ENCODE data around the gene RNF148.
"Not testable (repeated sequence)": the region's sequence is repeated elsewhere in the genome, so short reads cannot be mapped to it uniquely, and the experiment has no call there.

The RNF148 gene

DNA sequence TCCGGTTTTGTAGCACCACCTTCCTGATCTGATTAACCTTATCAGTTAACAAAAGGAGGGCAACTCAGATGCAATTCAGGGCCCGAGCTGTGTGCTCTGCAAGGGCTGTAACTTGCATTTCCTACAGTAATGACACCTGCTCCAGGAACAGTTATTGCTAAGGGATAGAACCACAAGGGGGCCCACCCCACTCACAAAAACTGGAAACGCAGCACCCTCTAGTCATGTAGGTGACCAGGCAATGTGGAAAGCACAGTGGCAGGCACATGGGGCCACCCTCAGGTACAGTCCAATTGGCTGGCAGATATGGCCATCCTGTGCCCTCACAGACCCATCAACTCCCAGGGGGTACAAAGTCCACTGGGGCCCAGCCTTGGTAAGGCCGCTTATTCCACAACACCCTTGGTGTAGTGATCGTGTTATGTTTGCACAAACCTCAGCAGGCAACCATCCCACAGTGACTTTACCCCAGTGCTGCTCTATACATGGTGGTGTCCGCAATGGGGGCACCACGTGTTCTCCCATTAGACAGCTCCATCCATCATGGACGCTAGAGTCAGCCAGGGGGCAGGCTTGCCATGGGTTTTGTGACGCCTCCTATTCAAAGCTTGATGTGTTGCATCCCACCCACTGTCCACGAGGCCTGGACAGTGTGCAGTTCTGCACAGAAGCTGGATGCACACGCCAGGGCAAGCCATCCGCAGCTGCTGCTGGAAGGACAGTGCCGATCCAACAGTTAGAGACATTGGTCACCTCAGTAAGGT is 13.2 kb downstream of the RNF148 start:
- Histone ChIP-seq H3K9me3 (ENCODE audit: control insufficient read depth, low read length) (no peaks in the 10 kb centered on the region), H3K27me3 (replicated peaks; ENCODE audit: control insufficient read depth, insufficient read depth, low read length) (no peaks in the 10 kb centered on the region), H3K4me3 (ENCODE audit: low read length) (no peak overlapping the region), H3K4me1 (ENCODE audit: control insufficient read depth, insufficient read depth, low read length) (peaks cover 6% of the 10 kb centered on the region), H3K36me3 (ENCODE audit: control insufficient read depth, insufficient read depth, low read length, severe bottlenecking) (no peaks in the 10 kb centered on the region), H3K9ac (ENCODE audit: low read length) (no peak overlapping the region)
- no peak for DNase-seq (ENCODE audit: low read depth)

DNA sequence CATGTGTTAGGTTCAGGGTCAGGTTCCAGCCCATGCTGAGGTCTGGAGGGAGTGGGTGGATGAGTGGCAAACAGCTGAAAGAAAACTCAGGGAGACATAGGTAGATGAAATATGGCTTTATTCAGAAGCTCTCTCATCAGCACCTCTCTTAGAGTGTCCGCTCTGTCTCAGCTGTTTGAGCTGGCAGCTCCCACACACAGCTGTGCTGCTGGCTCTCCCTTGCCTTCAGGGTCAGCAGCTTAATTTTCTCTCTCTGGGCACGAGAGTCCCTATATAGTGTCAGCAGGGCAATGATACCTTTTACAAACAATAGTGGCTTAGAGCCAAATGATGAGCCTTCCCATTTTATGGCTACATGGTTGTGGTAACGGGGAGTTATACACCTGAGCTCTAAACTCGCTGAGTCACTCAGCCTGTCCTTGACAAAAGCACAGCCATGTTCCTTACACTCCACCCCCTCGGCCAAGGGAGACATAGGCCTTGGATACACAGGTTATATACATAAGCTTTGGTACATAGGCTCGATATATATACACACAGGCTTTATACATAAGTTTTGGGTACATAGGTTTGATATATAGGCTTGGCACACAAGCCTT is 14.2 kb downstream of the RNF148 start:
- Histone ChIP-seq H3K9me3 (ENCODE audit: control insufficient read depth, low read length) (no peaks in the 10 kb centered on the region), H3K4me1 (ENCODE audit: control insufficient read depth, insufficient read depth, low read length) (no peaks in the 10 kb centered on the region), H3K27me3 (replicated peaks; ENCODE audit: control insufficient read depth, insufficient read depth, low read length) (no peaks in the 10 kb centered on the region), H3K9ac (ENCODE audit: low read length) (no peak overlapping the region), H3K4me3 (ENCODE audit: low read length) (no peak overlapping the region), H3K36me3 (ENCODE audit: control insufficient read depth, insufficient read depth, low read length, severe bottlenecking) (no peaks in the 10 kb centered on the region)
- DNase-seq (ENCODE audit: low read depth), result no peak

DNA sequence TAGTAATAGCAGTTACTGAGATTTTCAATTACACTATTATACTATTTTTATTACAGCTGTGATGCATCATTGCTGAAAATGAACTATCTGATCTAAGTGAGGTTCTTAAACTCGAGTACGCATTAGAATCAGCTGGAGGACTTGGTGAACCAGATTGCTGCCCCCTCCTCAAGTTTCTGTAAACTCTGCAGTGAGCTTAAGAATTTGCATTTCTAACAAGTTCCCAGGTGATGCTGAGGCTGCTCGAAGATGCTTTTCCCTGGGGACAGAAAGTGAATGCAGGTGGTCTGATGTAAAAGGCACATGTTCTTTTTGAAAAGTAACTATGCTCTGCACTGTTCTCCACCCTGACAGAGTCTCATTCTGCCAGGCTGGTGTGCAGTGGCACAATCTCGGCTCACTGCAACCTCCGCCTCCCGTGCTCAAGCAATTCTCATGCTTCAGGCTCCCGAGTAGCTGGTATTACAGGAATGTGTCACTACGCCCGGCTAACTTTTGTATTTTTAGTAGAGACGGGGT is 16.3 kb downstream of the RNF148 start:
- H3K9me3 ChIP-seq (ENCODE audit: control insufficient read depth, low read length), result no peaks in the 10 kb centered on the region

DNA sequence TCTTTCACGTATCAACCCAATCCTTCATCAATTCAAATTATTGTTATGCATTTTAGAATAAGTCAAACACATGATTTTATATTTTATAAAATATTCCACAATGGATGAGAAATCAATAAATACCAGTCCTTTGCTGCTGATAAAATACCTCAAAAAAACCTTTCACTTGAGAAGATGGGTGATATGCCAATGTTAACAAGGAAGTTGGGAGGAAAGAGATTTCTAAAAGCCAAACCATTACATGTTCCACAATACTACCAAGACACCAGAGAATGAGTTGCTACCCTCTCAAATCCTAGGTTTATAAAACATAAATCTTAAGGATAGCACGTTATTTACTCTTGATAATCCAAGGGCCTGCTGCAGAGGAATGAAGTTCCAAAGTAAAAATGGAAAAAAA is 18.2 kb downstream of the RNF148 start:
- no peak for DNase-seq (ENCODE audit: low read depth)
- no peak overlapping the region for H3K9ac ChIP-seq (ENCODE audit: low read length)
- no peaks in the 10 kb centered on the region for H3K27me3 ChIP-seq (replicated peaks; ENCODE audit: control insufficient read depth, insufficient read depth, low read length)
- no peaks in the 10 kb centered on the region for H3K4me1 ChIP-seq (ENCODE audit: control insufficient read depth, insufficient read depth, low read length)
- no peaks in the 10 kb centered on the region for H3K9me3 ChIP-seq (ENCODE audit: control insufficient read depth, low read length)
- no peaks in the 10 kb centered on the region for H3K36me3 ChIP-seq (ENCODE audit: control insufficient read depth, insufficient read depth, low read length, severe bottlenecking)
- H3K4me3 ChIP-seq (ENCODE audit: low read length), result no peak overlapping the region

More for the DNA sequence above, 16.3 kb downstream of the RNF148 start:
- no peaks in the 10 kb centered on the region for H3K4me1 ChIP-seq (ENCODE audit: control insufficient read depth, insufficient read depth, low read length)
- no peak overlapping the region for H3K4me3 ChIP-seq (ENCODE audit: low read length)
- H3K27me3 ChIP-seq (replicated peaks; ENCODE audit: control insufficient read depth, insufficient read depth, low read length), result no peaks in the 10 kb centered on the region
- DNase-seq (ENCODE audit: low read depth), result no peak
- H3K36me3 ChIP-seq (ENCODE audit: control insufficient read depth, insufficient read depth, low read length, severe bottlenecking), result no peaks in the 10 kb centered on the region
- no peak overlapping the region for H3K9ac ChIP-seq (ENCODE audit: low read length)

DNA sequence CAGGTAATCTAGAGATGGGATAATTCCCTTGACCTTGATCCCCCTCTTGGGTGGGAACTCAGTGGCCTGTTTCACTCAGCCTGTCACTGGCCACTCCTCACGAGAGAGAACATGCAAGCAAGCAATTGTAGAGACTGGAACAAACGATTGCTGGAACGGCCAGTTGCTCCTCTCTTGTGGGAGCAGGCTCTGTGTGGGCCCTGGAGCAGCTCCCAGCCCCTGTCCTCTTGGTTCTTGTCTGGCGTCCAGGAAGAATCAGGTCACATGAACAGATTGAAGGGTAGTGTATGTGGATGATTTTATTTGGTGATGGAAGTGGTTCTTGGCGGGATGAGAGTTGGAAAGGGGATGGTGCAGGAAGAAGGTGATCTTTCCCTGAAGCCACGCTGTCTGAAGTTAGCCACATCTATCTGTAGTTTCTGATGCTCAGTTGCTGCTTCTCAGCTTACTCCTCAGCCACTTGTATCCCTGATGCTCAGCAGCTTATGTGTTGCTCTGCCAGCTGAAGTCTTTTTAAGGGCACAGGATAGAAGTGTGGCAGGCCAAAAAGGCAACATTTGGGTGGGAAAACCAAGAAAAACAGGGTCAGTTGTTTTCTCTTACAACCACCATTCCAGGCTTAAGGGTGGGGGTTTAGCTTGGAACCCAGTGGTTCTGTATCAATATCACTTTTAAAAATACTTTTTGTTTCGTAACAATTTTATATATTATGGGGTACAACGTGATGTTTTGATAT is 19.7 kb downstream of the RNF148 start:
- Histone ChIP-seq H3K9ac (ENCODE audit: low read length) (no peak overlapping the region), H3K9me3 (ENCODE audit: control insufficient read depth, low read length) (no peaks in the 10 kb centered on the region), H3K4me3 (ENCODE audit: low read length) (no peak overlapping the region), H3K27me3 (replicated peaks; ENCODE audit: control insufficient read depth, insufficient read depth, low read length) (no peaks in the 10 kb centered on the region), H3K4me1 (ENCODE audit: control insufficient read depth, insufficient read depth, low read length) (no peaks in the 10 kb centered on the region), H3K36me3 (ENCODE audit: control insufficient read depth, insufficient read depth, low read length, severe bottlenecking) (no peaks in the 10 kb centered on the region)
- DNase-seq (ENCODE audit: low read depth), result no peak

DNA sequence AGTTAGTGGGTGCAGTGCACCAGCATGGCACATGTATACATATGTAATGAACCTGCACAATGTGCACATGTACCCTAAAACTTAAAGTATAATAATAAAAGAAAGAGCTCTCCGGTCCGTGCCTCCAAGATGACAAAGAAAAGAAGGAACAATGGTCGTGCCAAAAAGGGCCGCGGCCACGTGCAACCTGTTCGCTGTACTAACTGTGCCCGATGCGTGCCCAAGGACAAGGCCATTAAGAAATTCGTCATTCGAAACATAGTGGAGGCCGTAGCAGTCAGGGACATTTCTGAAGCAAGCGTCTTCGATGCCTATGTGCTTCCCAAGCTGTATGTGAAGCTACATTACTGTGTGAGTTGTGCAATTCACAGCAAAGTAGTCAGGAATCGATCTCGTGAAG is 21.5 kb downstream of the RNF148 start:
- not testable (repeated sequence) for H3K9me3 ChIP-seq (ENCODE audit: control insufficient read depth, low read length); H3K9ac ChIP-seq (ENCODE audit: low read length); H3K27me3 ChIP-seq (replicated peaks; ENCODE audit: control insufficient read depth, insufficient read depth, low read length); H3K4me3 ChIP-seq (ENCODE audit: low read length); H3K4me1 ChIP-seq (ENCODE audit: control insufficient read depth, insufficient read depth, low read length); H3K36me3 ChIP-seq (ENCODE audit: control insufficient read depth, insufficient read depth, low read length, severe bottlenecking); DNase-seq (ENCODE audit: low read depth)

DNA sequence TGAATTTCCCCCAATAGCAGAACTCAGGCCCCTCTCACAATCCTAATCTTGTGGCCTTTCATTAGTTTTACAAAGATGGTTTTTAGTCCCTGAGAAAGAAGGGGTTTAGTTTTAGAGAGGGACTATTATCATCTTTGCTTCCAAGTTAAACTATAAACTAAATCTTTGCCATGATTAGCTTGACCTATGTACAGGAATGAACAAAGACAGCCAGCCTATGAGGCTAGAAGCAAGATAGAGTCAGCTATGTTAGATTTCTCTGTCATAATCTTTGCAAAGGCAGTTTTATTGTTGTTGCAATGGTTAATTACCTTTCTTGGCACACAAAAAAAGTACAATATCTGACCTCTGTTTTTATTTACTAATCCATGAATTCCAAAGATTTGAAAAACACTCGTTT is 22.9 kb downstream of the RNF148 start:
- DNase-seq (ENCODE audit: low read depth), result no peak
- peaks cover 5% of the 10 kb centered on the region for H3K4me1 ChIP-seq (ENCODE audit: control insufficient read depth, insufficient read depth, low read length)
- no peak overlapping the region for H3K9ac ChIP-seq (ENCODE audit: low read length)
- no peak overlapping the region for H3K4me3 ChIP-seq (ENCODE audit: low read length)
- no peaks in the 10 kb centered on the region for H3K27me3 ChIP-seq (replicated peaks; ENCODE audit: control insufficient read depth, insufficient read depth, low read length)
- H3K36me3 ChIP-seq (ENCODE audit: control insufficient read depth, insufficient read depth, low read length, severe bottlenecking), result no peaks in the 10 kb centered on the region
- no peaks in the 10 kb centered on the region for H3K9me3 ChIP-seq (ENCODE audit: control insufficient read depth, low read length)

DNA sequence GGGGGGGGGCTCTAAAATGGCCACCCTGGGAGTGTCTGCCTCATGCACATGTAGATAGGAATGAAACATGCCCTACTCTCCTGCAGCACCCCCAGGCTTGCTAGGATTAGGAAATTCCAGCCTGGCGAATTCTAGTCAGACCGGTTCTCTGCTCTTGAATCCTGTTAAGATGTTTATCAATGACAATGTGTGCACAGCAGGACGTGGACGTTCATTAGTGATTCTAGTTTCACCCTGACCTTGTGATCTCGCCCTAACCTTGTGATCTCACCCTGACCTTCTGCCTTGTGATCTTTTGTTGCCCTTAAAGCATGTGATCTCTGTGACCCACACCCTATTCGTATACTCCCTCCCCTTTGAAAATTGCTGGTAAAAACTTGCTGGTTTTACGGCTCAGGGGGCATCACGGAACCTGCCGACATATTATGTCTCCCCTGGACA is 23.4 kb downstream of the RNF148 start:
- DNase-seq (ENCODE audit: low read depth); H3K27me3 ChIP-seq (replicated peaks; ENCODE audit: control insufficient read depth, insufficient read depth, low read length); H3K9ac ChIP-seq (ENCODE audit: low read length); H3K4me1 ChIP-seq (ENCODE audit: control insufficient read depth, insufficient read depth, low read length); H3K36me3 ChIP-seq (ENCODE audit: control insufficient read depth, insufficient read depth, low read length, severe bottlenecking); H3K4me3 ChIP-seq (ENCODE audit: low read length); H3K9me3 ChIP-seq (ENCODE audit: control insufficient read depth, low read length): not testable (repeated sequence)

DNA sequence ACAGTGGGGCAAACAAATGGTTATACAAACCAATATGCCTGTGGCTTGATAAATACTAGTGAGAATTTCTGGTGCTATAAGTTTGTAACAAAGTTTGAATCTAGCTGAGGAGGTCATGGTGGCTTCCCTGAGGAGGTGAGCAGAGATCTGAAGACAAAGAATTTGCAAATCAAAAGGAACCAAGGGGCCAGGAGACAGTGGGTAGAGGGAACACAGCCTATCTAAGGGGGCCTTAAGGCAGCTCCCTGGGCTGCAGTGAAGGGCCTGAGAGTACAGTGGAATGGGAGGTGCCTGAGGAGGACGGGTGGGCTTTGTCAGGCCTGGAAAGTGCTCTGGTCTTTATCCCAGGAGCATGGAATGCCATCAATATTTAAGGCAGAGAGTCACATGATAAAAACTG is 25.6 kb downstream of the RNF148 start:
- Histone ChIP-seq H3K9ac (ENCODE audit: low read length) (no peak overlapping the region), H3K27me3 (replicated peaks; ENCODE audit: control insufficient read depth, insufficient read depth, low read length) (no peaks in the 10 kb centered on the region), H3K9me3 (ENCODE audit: control insufficient read depth, low read length) (no peaks in the 10 kb centered on the region), H3K4me1 (ENCODE audit: control insufficient read depth, insufficient read depth, low read length) (peaks cover 12% of the 10 kb centered on the region), H3K4me3 (ENCODE audit: low read length) (no peak overlapping the region), H3K36me3 (ENCODE audit: control insufficient read depth, insufficient read depth, low read length, severe bottlenecking) (no peaks in the 10 kb centered on the region)
- no peak for DNase-seq (ENCODE audit: low read depth)

DNA sequence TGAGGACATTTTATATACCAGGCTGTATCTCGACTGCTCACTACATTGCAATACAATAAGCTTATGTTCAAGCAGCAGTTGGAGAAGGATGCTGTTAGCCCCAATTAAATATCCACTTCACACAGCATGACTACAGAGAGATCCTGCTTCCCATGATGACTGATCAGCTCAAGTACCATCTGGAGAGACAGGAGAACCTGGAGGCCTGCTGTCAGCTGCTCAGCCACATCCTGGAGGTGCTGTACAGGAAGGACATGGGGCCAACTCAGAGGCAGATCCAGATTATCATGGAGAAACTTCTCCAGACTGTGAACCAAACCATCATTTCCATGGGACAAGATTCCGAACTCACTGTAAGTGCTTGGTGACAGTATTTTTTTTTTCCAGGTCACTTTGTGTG is 26.3 kb downstream of the RNF148 start:
- Histone ChIP-seq H3K36me3 (ENCODE audit: control insufficient read depth, insufficient read depth, low read length, severe bottlenecking) (no peaks in the 10 kb centered on the region), H3K9ac (ENCODE audit: low read length) (no peak overlapping the region), H3K9me3 (ENCODE audit: control insufficient read depth, low read length) (no peaks in the 10 kb centered on the region), H3K27me3 (replicated peaks; ENCODE audit: control insufficient read depth, insufficient read depth, low read length) (no peaks in the 10 kb centered on the region), H3K4me3 (ENCODE audit: low read length) (no peak overlapping the region), H3K4me1 (ENCODE audit: control insufficient read depth, insufficient read depth, low read length) (peaks cover 12% of the 10 kb centered on the region)
- DNase-seq (ENCODE audit: low read depth), result no peak

DNA sequence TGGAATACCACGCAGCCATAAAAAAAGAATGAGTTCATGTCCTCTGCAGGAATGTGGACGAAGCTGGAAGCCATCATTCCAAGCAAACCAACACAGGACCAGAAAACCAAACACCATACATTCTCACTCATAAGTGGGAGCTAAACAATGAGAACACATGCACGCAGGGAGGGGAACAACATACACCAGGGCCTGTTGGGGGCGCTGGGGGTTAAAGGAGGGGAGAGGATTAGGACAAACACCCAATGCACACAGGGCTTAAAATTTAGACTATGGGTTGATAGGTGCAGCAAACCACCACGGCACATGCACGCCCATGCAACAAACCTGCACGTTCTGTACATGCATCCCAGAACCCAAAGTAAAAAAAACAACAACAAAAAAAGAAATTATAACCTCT is 27.1 kb downstream of the RNF148 start:
- no peak overlapping the region for H3K9ac ChIP-seq (ENCODE audit: low read length)

More for the DNA sequence above, 27.1 kb downstream of the RNF148 start:
- Histone ChIP-seq H3K27me3 (replicated peaks; ENCODE audit: control insufficient read depth, insufficient read depth, low read length) (no peaks in the 10 kb centered on the region), H3K36me3 (ENCODE audit: control insufficient read depth, insufficient read depth, low read length, severe bottlenecking) (no peaks in the 10 kb centered on the region), H3K4me3 (ENCODE audit: low read length) (no peak overlapping the region), H3K4me1 (ENCODE audit: control insufficient read depth, insufficient read depth, low read length) (peaks cover 12% of the 10 kb centered on the region), H3K9me3 (ENCODE audit: control insufficient read depth, low read length) (no peaks in the 10 kb centered on the region)
- no peak for DNase-seq (ENCODE audit: low read depth)

Measured in adipocyte (in vitro differentiated cells).